ENCODE data around the gene SPOCK2.
"Not testable (repeated sequence)": the region's sequence is repeated elsewhere in the genome, so short reads cannot be mapped to it uniquely, and the experiment has no call there.

Gene SPOCK2

GRCh38 chr10:72050873-72051272, 37.5 kb downstream of the SPOCK2 start:
- DNase-seq = no peak

- DNase-seq = no peak
These were observed 38.2 kb downstream of the SPOCK2 start for GRCh38 chr10:72049969-72050781.

- DNase-seq = no peak
These were observed 38.9 kb downstream of the SPOCK2 start for GRCh38 chr10:72049472-72049871.

- DNase-seq = peak; percentile 97 to 98
These were observed 39.8 kb downstream of the SPOCK2 start for GRCh38 chr10:72048450-72049124.

GRCh38 chr10:72045586-72045985, 42.8 kb downstream of the SPOCK2 start:
- DNase-seq = no peak

- no peak for DNase-seq
These were observed 43.8 kb downstream of the SPOCK2 start for GRCh38 chr10:72044417-72045041.

- no peak for DNase-seq
These were observed 45.1 kb downstream of the SPOCK2 start for GRCh38 chr10:72043016-72043834.

- no peak for DNase-seq
These were observed 46.9 kb downstream of the SPOCK2 start for GRCh38 chr10:72041491-72041890.

- DNase-seq = no peak
These were observed 49.0 kb downstream of the SPOCK2 start for GRCh38 chr10:72039377-72039776.

- no peak for DNase-seq
These were observed 49.8 kb downstream of the SPOCK2 start for GRCh38 chr10:72038458-72039001.

- DNase-seq = no peak
These were observed 50.5 kb downstream of the SPOCK2 start for GRCh38 chr10:72037811-72038210.

GRCh38 chr10:72037266-72037665, 51.1 kb downstream of the SPOCK2 start:
- no peak for DNase-seq

- DNase-seq = no peak
These were observed 53.0 kb downstream of the SPOCK2 start for GRCh38 chr10:72035252-72035887.

- DNase-seq = no peak
These were observed 53.6 kb downstream of the SPOCK2 start for GRCh38 chr10:72034761-72035160.

- DNase-seq = no peak
These were observed 54.3 kb downstream of the SPOCK2 start for GRCh38 chr10:72034040-72034499.

GRCh38 chr10:72032409-72033162, 55.8 kb downstream of the SPOCK2 start:
- DNase-seq = not testable (repeated sequence)

GRCh38 chr10:72031706-72032105, 56.6 kb downstream of the SPOCK2 start:
- no peak for DNase-seq

- no peak for DNase-seq
These were observed 57.4 kb downstream of the SPOCK2 start for GRCh38 chr10:72030762-72031543.

- no peak for DNase-seq
These were observed 58.9 kb downstream of the SPOCK2 start for GRCh38 chr10:72029414-72029813.

- DNase-seq = no peak
These were observed 60.9 kb downstream of the SPOCK2 start for GRCh38 chr10:72027498-72027897.

All from activated CD4-positive, alpha-beta T cell treated with anti-CD3 and anti-CD28 coated beads, Interleukin-2, amount 50 U/mL, for 48 hours (primary cell).